ENCODE measurements around the gene ANKRD10.

GRCh38 chr13:110834572-110834971 lies 80.3 kb downstream of the ANKRD10 start:
- TF ChIP-seq HDGF (IDR thresholded peaks at IDR 0.05; ENCODE audit: borderline replicate concordance) (no peak), ARNT (IDR thresholded peaks at IDR 0.05) (no peak), SP1 (IDR thresholded peaks at IDR 0.05) (no peak), TARDBP (IDR thresholded peaks at IDR 0.05) (no peak), SUZ12 (IDR thresholded peaks at IDR 0.05) (no peak), CTBP1 (IDR thresholded peaks at IDR 0.05; ENCODE audit: borderline replicate concordance) (no peak), BHLHE40 (IDR thresholded peaks at IDR 0.05; ENCODE audit: borderline replicate concordance) (no peak), FOXM1 (IDR thresholded peaks at IDR 0.05; ENCODE audit: borderline replicate concordance) (no peak), L3MBTL2 (conservative IDR thresholded peaks at IDR 0.05) (no peak), FOXK2 (IDR thresholded peaks at IDR 0.05) (no peak), ZNF384 (IDR thresholded peaks at IDR 0.05) (no peak)

Data from HEK293T (cell line).